ENCODE data around the gene ADAMTS4.

The ADAMTS4 gene

DNA sequence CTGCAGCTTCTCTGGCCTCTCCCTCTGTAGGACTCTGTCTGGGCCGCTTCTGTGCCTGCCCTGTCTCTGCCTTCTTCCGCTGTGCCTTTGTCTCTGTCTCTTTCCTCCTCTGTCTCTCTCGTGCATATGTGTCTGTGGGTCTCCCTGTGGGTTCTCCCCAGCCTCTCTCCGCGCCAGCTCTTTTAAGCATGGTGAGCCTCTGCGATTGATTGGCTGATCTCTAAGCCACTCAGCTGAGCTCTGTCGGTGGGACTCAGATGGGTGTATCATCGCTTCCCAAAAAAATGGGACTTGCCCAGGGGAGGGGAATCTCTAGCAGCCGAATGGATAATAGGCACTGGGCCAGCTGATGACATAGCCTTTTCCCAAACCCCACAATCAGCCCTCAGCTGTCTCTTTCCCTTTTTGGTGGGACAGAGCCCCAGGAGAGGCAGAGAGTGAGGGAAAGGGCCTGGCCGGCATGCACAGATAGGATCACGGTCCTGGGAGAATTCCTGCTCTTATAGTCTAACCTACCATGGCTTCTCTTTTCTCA is at the start of gene ADAMTS4:
Gene ADAMTS4 (minus strand): TSS at position 158 of the 535 bp plus-strand sequence. CDS start 427 bp downstream, outside the sequence.
- Histone ChIP-seq H3K4me1 (ENCODE audit: insufficient read depth, low read length) (peaks cover 23% of the 10 kb centered on the region), H3K9ac (ENCODE audit: low read depth, low read length) (peak within 1 kb of the TSS; percentile 97), H3K9me3 (ENCODE audit: control insufficient read depth, insufficient read depth, low read length) (no peaks in the 10 kb centered on the region), H3K36me3 (ENCODE audit: insufficient read depth, low read length) (peaks cover 4% of the 10 kb centered on the region)

DNA sequence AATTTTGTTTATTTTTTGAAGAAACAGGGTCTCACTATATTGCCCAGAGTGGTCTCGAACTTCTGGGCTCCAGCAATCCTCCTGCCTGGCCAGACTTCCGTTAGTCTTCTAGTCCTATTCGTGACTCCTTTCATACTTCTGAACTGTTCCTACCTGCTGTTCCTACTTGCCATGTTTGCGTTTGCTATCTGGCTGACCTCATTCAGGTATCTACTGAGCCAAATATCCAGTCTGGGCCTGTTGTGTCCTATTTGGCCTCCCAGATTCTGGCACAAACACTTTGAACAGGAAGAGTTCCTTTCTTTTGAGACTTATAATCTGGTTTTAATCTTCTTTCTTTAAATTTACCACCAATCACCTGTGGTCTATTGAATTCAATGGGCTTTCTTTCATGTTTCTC is 46.0 kb upstream of the ADAMTS4 start:
- H3K36me3 ChIP-seq (ENCODE audit: insufficient read depth, low read length): no peaks in the 10 kb centered on the region
- H3K9ac ChIP-seq (ENCODE audit: low read depth, low read length): no peak overlapping the region
- no peaks in the 10 kb centered on the region for H3K9me3 ChIP-seq (ENCODE audit: control insufficient read depth, insufficient read depth, low read length)
- no peaks in the 10 kb centered on the region for H3K4me1 ChIP-seq (ENCODE audit: insufficient read depth, low read length)

GRCh38 chr1:161242313-161242712 is 43.5 kb upstream of the ADAMTS4 start:
- Histone ChIP-seq H3K4me1 (ENCODE audit: insufficient read depth, low read length) (no peaks in the 10 kb centered on the region), H3K9ac (ENCODE audit: low read depth, low read length) (no peak overlapping the region), H3K9me3 (ENCODE audit: control insufficient read depth, insufficient read depth, low read length) (no peaks in the 10 kb centered on the region), H3K36me3 (ENCODE audit: insufficient read depth, low read length) (no peaks in the 10 kb centered on the region)

- Histone ChIP-seq H3K36me3 (ENCODE audit: insufficient read depth, low read length) (no peaks in the 10 kb centered on the region), H3K9me3 (ENCODE audit: control insufficient read depth, insufficient read depth, low read length) (no peaks in the 10 kb centered on the region), H3K4me1 (ENCODE audit: insufficient read depth, low read length) (no peaks in the 10 kb centered on the region), H3K9ac (ENCODE audit: low read depth, low read length) (no peak overlapping the region)
Measured at GRCh38 chr1:161241682-161242081, 42.8 kb upstream of the ADAMTS4 start.

DNA sequence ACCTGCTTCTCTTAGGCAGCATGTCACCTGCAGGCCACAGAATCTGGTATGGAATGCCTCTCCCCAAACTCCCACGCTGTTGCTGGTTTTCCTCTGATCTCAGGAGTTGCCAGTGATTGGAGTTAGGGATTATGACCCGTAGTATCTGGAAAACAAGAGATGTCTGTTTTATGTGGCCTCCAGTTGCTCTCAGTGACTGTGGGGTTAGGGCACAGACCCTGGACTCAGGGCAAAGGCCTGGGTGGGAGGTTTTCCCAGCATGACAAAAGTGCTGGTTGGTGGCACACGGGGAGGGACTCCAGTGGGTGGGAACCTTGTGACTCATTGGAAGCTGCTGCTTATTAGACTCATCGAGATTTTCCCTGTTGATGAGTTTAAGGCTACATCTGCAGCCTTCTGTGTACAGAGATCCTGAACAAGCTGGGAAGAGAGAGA is 39.2 kb upstream of the ADAMTS4 start, which contains the start of gene NR1I3:
Gene NR1I3 (minus strand): TSS at position 165 of the 435 bp plus-strand sequence. CDS start 1,638 bp downstream, outside the sequence.
- Histone ChIP-seq H3K36me3 (ENCODE audit: insufficient read depth, low read length) (no peaks in the 10 kb centered on the region), H3K9me3 (ENCODE audit: control insufficient read depth, insufficient read depth, low read length) (no peaks in the 10 kb centered on the region), H3K9ac (ENCODE audit: low read depth, low read length) (no peak within 1 kb of the TSS), H3K4me1 (ENCODE audit: insufficient read depth, low read length) (0 out of 2 replicates have a peak, but pooled peaks cover 3% of the 10 kb centered on the region)

DNA sequence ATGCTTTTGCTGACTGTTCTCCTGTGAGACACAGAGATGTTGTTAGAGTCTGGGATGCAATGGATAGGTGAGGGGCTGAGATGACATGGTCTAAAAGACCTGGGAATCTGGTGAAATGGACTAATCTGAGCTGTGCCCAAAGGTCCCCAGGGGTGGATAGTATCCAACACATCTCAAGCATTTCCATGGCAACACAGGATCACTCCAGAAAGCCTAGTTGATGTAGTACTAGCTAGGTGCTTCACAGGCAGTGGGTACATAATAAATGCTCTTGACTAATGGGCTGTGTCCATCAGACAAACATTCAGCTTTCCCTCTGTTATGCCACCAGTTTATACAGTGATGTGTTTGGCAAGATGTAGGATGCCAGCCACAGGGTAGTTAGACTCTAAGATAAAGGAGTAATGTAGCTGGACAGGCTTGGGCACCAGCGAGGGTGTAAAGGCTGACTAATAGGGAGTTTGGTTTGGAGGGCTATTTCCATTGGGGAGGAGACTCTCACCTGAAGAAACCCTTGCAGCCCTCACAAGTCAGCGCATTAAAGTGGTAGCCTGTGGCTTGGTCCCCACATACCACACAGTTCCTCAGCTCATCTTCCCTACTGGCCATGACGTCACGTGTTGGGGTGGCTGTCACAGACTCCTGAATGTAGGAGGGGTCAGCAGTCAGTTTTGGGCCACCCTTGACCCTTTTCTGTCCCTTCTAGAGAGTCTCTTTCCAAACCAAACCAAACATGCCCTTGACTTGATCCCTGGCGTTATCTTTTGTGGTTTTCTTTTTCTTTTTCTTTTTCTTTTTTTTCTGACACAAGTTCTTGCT is 37.3 kb upstream of the ADAMTS4 start:
- Histone ChIP-seq H3K4me1 (ENCODE audit: insufficient read depth, low read length) (0 out of 2 replicates have a peak, but pooled peaks cover 6% of the 10 kb centered on the region), H3K36me3 (ENCODE audit: insufficient read depth, low read length) (no peaks in the 10 kb centered on the region), H3K9ac (ENCODE audit: low read depth, low read length) (no peak overlapping the region), H3K9me3 (ENCODE audit: control insufficient read depth, insufficient read depth, low read length) (no peaks in the 10 kb centered on the region)

DNA sequence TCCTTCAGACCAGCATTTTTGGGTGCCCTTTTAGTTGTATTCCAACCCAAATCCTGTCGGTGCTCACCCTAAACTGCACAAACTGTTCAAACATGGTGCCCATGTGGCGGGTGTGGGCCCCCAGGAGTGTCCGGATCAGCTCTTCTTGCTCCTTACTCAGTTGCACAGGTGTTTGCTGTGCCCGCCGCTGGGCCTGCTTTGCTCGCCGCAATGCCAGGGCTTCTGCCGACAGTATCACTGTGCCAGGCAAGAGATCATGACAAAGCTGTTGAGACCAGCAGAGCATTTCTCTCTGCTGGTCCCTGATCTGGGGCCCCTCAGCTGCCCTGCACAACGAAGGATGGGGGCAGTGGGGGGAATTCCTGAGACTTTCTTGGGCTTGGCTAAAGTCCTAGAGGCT is 34.2 kb upstream of the ADAMTS4 start:
- peaks cover 5% of the 10 kb centered on the region; the same call in 1 of the 2 replicates for H3K36me3 ChIP-seq (ENCODE audit: insufficient read depth, low read length)
- 0 out of 2 replicates have a peak, but pooled peaks cover 6% of the 10 kb centered on the region for H3K4me1 ChIP-seq (ENCODE audit: insufficient read depth, low read length)
- no peak overlapping the region for H3K9ac ChIP-seq (ENCODE audit: low read depth, low read length)
- no peaks in the 10 kb centered on the region for H3K9me3 ChIP-seq (ENCODE audit: control insufficient read depth, insufficient read depth, low read length)

- no peak overlapping the region for H3K9ac ChIP-seq (ENCODE audit: low read depth, low read length)
- H3K9me3 ChIP-seq (ENCODE audit: control insufficient read depth, insufficient read depth, low read length): no peaks in the 10 kb centered on the region
- H3K4me1 ChIP-seq (ENCODE audit: insufficient read depth, low read length): peaks cover 6% of the 10 kb centered on the region; the same call in 1 of the 2 replicates
- H3K36me3 ChIP-seq (ENCODE audit: insufficient read depth, low read length): peaks cover 5% of the 10 kb centered on the region; the same call in 1 of the 2 replicates
Measured at GRCh38 chr1:161230762-161231161, 31.9 kb upstream of the ADAMTS4 start.

GRCh38 chr1:161229896-161230295 is 31.0 kb upstream of the ADAMTS4 start:
- peaks cover 6% of the 10 kb centered on the region; the same call in 1 of the 2 replicates for H3K4me1 ChIP-seq (ENCODE audit: insufficient read depth, low read length)
- H3K9ac ChIP-seq (ENCODE audit: low read depth, low read length): no peak overlapping the region
- H3K9me3 ChIP-seq (ENCODE audit: control insufficient read depth, insufficient read depth, low read length): no peaks in the 10 kb centered on the region
- H3K36me3 ChIP-seq (ENCODE audit: insufficient read depth, low read length): peaks cover 5% of the 10 kb centered on the region; the same call in 1 of the 2 replicates

- H3K4me1 ChIP-seq (ENCODE audit: insufficient read depth, low read length): peaks cover 2% of the 10 kb centered on the region; the same call in 1 of the 2 replicates
Measured at GRCh38 chr1:161228032-161228431, 29.2 kb upstream of the ADAMTS4 start.

DNA sequence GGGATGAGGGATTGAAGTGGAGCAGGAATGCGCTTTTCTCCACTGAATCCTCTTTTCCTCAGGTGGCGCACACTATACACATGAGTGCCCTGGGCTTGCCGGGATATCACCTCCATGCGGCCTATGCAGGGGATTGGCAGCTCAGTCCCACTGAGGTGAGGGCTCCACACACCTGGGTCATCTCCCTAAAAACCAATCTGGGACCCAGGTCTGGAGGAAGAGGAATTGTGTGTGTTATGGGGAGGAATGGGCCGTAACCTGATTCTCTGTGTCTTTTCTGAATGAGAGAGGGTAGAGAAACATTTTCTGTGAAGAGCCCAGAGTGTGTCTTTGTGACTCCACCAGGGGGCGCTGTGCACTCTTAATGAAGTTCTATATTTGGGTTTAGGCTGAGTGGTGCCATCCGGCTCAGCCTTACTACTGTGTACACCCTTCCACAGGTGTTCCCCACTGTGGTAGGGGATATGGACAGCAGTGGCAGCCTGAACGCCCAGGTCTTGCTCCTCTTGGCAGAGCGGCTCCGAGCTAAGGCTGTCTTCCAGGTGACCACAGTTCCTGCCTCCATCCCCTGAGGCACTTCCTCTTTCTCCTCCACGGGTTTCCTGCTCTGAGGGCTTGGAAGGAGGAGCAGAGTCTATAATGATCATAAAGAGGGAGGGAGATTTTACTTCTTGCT is 28.5 kb upstream of the ADAMTS4 start:
- peak overlapping the region; percentile 66 for H3K9ac ChIP-seq (ENCODE audit: low read depth, low read length)

More at GRCh38 chr1:161228032-161228431, 29.2 kb upstream of the ADAMTS4 start:
- Histone ChIP-seq H3K36me3 (ENCODE audit: insufficient read depth, low read length) (peaks cover 5% of the 10 kb centered on the region; the same call in 1 of the 2 replicates), H3K9me3 (ENCODE audit: control insufficient read depth, insufficient read depth, low read length) (no peaks in the 10 kb centered on the region), H3K9ac (ENCODE audit: low read depth, low read length) (no peak overlapping the region)

GRCh38 chr1:161226759-161227158 is 27.9 kb upstream of the ADAMTS4 start:
- Histone ChIP-seq H3K9me3 (ENCODE audit: control insufficient read depth, insufficient read depth, low read length) (no peaks in the 10 kb centered on the region), H3K36me3 (ENCODE audit: insufficient read depth, low read length) (peaks cover 5% of the 10 kb centered on the region; the same call in 1 of the 2 replicates), H3K4me1 (ENCODE audit: insufficient read depth, low read length) (no peaks in the 10 kb centered on the region; the same call in 1 of the 2 replicates), H3K9ac (ENCODE audit: low read depth, low read length) (peak overlapping the region; percentile 66)

More for the DNA sequence above, 28.5 kb upstream of the ADAMTS4 start:
- Histone ChIP-seq H3K4me1 (ENCODE audit: insufficient read depth, low read length) (no peaks in the 10 kb centered on the region; the same call in 1 of the 2 replicates), H3K9me3 (ENCODE audit: control insufficient read depth, insufficient read depth, low read length) (no peaks in the 10 kb centered on the region), H3K36me3 (ENCODE audit: insufficient read depth, low read length) (peaks cover 5% of the 10 kb centered on the region; the same call in 1 of the 2 replicates)

- H3K9me3 ChIP-seq (ENCODE audit: control insufficient read depth, insufficient read depth, low read length): no peaks in the 10 kb centered on the region
- H3K36me3 ChIP-seq (ENCODE audit: insufficient read depth, low read length): peaks cover 5% of the 10 kb centered on the region; the same call in 1 of the 2 replicates
- H3K9ac ChIP-seq (ENCODE audit: low read depth, low read length): peak overlapping the region; percentile 66
- H3K4me1 ChIP-seq (ENCODE audit: insufficient read depth, low read length): no peaks in the 10 kb centered on the region; the same call in 1 of the 2 replicates
Measured at GRCh38 chr1:161226320-161226711, 27.5 kb upstream of the ADAMTS4 start.
